Activated gamma-delta T cell treated with anti-CD3 and anti-CD28 coated beads, Interleukin-2, amount 50 U/mL, for 16 hours (primary cell): ENCODE measurements around the gene MISP.
"Not testable (repeated sequence)": the region's sequence is repeated elsewhere in the genome, so short reads cannot be mapped to it uniquely, and the experiment has no call there.

Experiments
- DNase-seq: peaks from one replicate; pipeline ENCODE4 v3.0.0-alpha.2; 2020; ENCODE audit warnings: low read depth

MISP gene, protein sequence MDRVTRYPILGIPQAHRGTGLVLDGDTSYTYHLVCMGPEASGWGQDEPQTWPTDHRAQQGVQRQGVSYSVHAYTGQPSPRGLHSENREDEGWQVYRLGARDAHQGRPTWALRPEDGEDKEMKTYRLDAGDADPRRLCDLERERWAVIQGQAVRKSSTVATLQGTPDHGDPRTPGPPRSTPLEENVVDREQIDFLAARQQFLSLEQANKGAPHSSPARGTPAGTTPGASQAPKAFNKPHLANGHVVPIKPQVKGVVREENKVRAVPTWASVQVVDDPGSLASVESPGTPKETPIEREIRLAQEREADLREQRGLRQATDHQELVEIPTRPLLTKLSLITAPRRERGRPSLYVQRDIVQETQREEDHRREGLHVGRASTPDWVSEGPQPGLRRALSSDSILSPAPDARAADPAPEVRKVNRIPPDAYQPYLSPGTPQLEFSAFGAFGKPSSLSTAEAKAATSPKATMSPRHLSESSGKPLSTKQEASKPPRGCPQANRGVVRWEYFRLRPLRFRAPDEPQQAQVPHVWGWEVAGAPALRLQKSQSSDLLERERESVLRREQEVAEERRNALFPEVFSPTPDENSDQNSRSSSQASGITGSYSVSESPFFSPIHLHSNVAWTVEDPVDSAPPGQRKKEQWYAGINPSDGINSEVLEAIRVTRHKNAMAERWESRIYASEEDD

GRCh38 chr19:750640-751423, at the start of gene MISP:
MISP (plus strand) TSS chr19:751112; CDS start chr19:756947, 5,835 bp downstream.
- DNase-seq: no peak

GRCh38 chr19:702847-703246, 48.1 kb upstream of the MISP start:
- DNase-seq: not testable (repeated sequence)

- no peak for DNase-seq
Observed at GRCh38 chr19:703329-703650, 47.6 kb upstream of the MISP start.

- DNase-seq: peak; percentile 31
Observed at GRCh38 chr19:703651-704446, 47.1 kb upstream of the MISP start.

DNA sequence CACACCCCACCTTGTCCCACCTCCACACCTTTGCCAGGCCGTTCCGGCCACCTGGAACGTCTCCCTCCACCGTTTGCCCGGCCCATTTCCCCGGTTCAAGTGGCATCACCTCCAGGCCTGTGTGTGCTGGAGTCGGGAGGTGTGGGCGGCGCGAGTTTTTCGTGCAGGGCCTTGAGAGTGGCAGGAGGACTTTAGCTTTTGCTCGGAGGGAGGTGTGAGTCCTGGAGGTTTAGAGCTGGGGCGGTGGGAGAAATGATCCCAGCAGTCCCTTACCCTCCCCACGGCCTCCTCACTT, 46.5 kb upstream of the MISP start:
- no peak for DNase-seq

DNA sequence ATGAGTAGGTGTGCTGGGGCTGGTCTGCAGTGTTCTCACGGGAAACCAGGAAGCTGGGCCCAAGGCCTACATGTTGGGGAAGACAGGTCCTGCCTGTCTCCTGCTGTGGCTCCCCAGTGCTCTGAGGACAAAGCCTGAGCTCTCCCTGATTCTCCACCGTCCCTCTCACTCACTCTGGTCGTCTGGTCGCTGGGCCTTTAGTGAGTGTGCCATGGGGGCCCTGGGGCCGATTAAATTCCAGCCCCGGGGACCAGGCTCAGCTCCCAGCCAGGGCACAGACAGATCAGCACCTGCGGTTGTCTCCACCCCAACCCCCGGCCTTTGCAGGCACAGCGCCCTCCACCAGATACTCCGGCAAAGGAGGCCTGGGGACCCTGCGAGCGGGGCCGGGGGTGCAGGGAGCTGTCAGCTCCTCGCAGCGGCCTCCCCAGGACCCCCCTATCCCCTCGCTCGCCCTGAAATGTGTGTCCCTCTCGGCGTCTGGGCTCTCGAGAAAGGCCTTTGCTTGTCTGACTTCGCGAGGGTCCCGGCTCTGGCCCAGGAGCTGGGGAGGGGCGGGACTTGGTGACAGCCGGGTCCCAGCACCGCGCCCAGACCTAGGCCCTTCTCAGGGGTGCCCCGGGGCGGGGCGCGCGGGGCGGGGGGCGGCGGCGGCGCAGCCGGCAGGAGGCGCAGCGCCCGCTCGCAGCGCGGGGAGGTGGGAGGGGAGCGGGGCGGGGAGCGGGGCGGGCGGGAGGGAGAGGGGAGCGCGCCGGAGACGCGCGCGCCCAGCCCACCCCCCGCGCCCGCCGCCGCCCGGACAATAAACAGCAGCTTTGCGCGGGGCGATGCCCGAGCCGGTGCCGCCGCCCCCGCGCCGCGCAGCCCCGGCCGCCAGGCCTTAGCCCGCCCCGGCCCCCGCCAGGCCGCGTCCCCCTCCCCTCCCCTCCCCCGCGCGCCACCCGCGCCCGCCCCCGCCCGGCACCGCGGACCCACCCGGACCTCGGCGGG, 42.5 kb upstream of the MISP start, which contains the start of gene PALM:
Gene PALM (plus strand): TSS at position 782 of the 990 bp plus-strand sequence. CDS start 212 bp downstream, outside the sequence.
- DNase-seq: no peak

- DNase-seq: no peak
Observed at GRCh38 chr19:709196-709964, 41.5 kb upstream of the MISP start.

GRCh38 chr19:709965-710571, 40.8 kb upstream of the MISP start:
- no peak for DNase-seq

- DNase-seq: no peak
Observed at GRCh38 chr19:710767-711166, 40.1 kb upstream of the MISP start.

DNA sequence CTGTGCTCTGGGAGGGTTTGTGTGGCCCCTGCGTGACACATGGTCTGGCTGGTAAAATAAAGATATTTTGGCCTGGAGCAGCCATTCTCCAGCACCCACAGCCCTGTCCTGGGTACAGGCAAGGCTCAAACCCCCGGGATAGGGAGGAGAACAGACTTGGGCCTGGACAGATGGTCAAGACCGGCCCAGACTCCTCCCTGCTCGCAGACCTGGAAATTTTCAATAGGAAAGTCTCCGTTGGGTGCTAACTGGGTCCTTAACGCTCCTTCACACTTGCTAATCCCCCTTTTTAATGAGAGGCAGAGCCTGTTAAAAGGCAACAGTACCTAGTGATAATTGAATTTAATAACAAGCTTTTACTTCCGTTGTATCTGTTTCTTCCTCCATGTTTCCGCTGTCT, 39.7 kb upstream of the MISP start:
- no peak for DNase-seq

DNA sequence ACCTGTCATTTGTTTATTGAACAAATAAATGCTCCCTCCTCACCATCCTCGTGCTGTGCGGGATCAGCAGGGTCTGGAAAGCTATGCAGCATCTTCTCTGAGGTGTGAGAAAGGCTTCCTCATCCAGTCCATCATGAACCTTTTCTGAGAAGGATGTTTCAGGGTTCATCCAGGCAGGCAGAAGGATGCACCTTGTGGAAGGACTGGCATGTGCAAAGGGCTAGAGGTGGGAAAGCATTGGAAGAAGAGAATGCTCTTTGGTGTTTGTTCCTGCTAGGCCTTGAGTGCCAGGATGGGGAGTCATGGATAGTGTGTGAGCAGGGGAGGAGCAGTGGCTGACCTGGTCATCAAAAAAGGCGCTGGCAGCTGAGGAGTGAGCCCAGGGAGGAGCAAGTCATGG, 35.6 kb upstream of the MISP start:
- DNase-seq: no peak

DNA sequence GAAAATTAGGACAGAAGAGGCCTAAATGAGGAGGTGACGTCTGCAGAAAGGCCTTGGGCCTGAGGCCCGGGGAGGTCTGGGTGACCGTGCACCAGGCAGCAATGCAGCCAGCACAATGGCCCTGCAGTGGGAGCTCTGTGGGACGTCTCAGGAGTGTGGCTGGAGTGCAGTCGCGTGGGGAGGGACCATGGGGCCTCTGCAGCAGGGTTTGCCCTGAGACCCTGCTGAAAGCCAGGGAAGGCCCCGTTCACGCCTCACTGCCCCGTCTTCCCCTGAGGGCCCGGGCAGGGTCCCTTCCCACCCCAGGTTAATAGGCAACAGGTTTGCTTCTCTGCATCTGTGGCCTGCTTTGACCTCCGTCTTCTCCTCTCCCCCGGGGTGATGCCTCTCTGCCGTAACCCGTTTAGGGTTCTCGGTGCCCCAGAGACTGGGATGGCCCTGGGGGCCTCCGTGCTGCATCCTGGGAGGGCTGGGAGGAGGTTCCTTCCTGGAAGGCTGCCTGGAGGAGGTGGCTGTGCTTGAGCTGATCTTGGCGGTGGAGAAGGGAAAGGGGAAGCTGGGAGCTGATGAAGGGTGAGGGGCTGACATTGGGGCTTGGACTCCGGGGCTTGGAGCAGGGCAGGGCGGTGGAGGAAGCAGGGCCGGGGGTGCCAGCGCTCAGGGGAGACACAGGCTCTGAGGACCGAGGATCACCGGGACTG, 32.5 kb upstream of the MISP start:
- DNase-seq: no peak

DNA sequence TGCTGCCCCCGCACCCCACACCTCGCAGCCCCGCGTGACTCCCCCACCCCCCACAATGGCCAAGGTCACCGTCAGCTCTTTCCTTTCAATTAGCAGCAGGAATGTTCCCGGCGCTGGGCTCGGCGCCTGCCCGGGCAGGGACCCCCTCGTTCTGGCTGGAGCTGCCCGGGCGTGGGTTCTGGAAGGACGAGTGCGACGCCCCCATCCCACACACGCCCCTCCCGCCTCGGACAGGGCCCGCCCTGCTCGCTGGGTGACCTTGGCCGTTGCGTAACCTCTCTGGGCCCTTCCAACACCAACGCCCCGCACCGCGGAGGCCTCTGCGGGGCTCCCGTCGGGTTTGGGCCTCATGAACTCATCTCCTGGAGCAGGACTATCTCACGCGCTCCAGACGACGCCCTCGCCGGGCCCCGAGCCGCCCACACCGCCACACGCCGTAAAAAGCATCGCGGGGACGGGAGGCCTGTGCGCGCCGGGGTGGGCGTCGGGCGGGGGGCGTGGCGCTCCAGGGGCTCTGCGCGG, 31.9 kb upstream of the MISP start:
- DNase-seq: no peak

- no peak for DNase-seq
Observed at GRCh38 chr19:719636-720344, 31.1 kb upstream of the MISP start.

DNA sequence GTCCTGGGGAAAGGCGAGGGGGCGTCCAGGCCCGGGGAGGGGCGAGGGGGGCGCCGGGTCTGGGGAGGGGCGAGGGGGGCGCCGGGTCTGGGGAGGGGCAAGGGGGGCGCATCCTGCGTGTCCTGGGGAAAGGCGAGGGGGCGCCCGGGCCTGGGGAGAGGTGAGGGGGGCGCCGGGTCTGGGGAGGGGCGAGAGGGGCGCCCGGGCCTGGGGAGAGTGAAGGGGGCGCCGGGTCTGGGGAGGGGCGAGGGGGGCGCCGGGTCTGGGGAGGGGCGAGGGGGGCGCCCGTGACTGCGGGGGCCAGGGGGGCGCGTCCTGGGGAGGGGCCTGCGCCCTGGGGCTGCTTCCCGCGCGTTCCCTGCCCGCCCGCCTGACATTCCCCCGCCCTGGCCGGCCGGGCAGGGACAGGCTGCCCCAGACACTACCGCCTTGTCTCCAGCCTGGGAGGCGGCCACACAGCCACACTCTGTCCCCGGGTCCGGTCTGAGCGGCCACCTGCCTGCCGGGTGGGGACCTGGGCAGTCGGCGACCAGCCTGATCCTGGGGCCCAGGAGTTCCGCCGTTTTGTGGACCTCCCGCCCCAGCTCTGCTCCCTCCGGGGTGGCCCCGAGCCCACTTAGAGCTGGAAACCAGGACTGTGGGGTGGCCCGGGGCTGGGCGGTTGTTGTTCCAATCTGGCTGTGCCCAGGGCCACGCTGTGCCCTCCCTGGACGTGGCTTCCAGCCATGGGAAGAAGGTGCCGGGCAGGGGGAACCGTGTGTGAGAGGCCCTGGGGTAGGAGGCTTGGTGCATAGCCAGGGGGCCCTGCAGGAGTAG, 30.4 kb upstream of the MISP start:
- no peak for DNase-seq

GRCh38 chr19:722553-723101, 28.3 kb upstream of the MISP start:
- DNase-seq: no peak

GRCh38 chr19:723247-723646, 27.7 kb upstream of the MISP start:
- DNase-seq: no peak
